Neural cell (in vitro differentiated cells): ENCODE measurements around the gene PADI2.

Experiments
- CTCF ChIP-seq: fragments of 450-650 bp; IDR thresholded peaks from 2 replicates; pipeline ENCODE4 v1.5.1; 2014; ENCODE audit warnings: antibody characterized with exemption, mild to moderate bottlenecking, moderate library complexity; ENCODE audit not compliant: poor library complexity, severe bottlenecking
- EP300 ChIP-seq: fragments of 450-650 bp; conservative IDR thresholded peaks from 2 replicates; pipeline ENCODE4 v1.6.1; 2014; ENCODE audit warnings: antibody characterized with exemption, mild to moderate bottlenecking, moderate library complexity; ENCODE audit not compliant: poor library complexity, severe bottlenecking
- EZH2 ChIP-seq: fragments of 200-600, 300-800 bp; shearing (Covaris generic), sonication (generic); IDR thresholded peaks from 2 replicates; pipeline ENCODE4 v1.6.1; 2014; ENCODE audit warnings: antibody characterized with exemption, low read length, borderline replicate concordance, mild to moderate bottlenecking; ENCODE audit not compliant: insufficient read depth, poor library complexity, severe bottlenecking
- POLR2AphosphoS5 ChIP-seq: IDR thresholded peaks from 2 replicates; pipeline ENCODE4 v1.6.1; 2012

GRCh38 chr1:17061486-17061885 lies 57.8 kb downstream of the PADI2 start:
- TF ChIP-seq EZH2 (no peak), EP300 (no peak), CTCF (no peak), POLR2AphosphoS5 (no peak)
